Measurements from ENCODE around the gene RDH12. TPM values are rescaled to one million over a fixed set of nuclear protein-coding genes. Genes with fewer than 3 reads are reported as not detected.
"Not testable (repeated sequence)": the region's sequence is repeated elsewhere in the genome, so short reads cannot be mapped to it uniquely, and the experiment has no call there.

Gene RDH12
- polyA plus RNA-seq, 1 donor: 0.71 TPM

DNA sequence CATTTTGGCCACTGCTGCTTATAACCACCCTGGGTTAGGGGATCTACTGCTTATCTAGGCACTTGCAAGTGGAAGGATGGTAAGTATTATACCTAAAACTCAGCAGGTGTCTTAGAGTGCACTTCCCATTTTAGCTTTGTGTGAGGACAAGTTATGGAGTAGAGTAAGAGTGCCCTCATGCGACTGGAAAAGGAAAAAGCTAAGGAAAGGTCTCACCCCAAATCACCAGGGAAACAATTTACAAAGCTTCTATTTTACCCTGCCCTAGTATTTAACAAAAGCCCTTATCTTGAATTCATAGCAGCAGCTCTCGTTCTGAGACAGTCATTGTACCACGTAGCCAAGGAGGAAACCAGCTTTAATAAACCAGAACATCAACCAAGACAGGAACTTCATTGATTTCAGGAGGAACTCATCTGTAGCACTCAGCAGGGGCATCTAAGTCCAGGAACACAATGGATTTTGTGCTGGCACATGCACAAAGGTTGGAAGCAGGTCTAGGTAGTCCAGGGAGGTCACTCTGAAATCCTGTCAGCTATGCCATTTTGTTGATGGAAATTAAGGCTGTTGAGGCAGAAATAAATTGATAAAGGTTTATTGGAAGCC lies 2.9 kb downstream of the RDH12 start:
- DNase-seq: peak; percentile 60

DNA sequence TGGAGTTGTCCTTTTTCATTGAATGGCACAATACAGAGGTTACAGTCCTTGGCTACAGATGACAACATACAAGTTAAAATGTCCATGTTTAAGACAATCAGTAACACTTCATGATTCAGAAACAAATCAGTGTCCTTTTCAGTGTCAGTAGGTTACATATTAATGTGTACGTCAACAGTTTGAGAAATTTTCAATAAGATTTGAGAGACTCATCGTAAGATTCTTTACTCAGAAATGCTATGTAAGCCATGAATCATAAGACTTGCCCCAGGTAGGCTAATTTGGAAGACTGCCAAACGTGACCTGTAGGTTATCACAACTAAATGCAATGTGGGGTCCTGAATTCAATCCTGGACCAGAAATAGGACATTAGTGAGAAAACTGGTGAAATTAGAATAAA lies 3.5 kb downstream of the RDH12 start:
- no peak for DNase-seq

DNA sequence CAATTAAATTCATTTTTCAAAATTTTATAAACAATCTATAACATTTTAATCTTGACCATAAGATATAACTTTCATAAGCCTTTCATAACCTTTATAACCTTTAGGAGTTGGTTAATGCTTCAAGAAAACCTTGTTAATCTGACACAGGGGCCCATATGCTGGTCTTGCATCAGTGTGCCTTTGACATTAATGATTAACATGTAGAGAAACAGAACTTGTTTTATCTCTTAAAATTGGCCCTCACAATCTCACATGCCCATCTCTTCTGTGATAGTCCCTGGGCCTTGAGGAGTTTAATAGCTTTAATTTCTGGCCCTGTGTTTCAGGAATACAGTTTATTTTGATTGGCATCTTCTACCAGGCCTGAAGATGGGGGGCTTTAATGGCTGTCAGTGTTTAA lies 7.7 kb downstream of the RDH12 start:
- DNase-seq: not testable (repeated sequence)

DNA sequence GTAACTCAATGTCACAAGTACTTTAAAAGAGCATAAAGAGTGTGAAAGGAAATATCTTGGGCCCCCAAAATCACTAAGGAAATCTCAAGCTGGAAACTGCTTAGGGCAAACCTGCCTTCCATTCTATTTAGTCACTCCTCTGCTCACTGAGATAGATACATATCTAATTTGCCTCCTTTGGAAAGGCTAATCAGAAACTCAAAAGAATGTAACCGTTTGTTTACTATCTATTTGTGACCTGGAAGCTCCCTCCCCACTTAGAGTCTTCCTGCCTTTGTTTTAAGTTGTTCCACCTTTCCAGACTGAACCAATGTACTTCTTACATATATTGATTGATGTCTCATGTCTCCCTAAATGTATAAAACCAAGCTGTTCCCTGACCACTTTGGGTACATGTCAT lies 8.1 kb downstream of the RDH12 start:
- DNase-seq: not testable (repeated sequence)

DNA sequence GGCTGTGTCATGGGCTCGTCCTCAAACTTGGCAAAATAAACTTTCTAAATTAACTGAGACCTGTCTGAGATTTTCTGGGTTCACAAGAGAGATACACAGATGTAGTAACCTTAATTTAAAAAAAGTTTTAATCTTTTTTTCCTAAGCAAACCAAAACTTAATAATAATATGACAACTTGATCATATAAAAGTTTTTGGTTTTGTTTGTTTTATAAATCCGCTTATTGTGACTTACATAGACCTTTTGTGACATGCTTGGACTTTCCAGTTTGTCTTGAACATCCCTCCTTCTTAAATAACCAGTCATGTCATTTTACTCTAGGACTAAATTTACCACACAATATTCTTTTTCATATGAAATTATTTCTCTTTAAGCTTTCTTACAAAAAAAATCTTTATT lies 8.5 kb downstream of the RDH12 start:
- no peak for DNase-seq

DNA sequence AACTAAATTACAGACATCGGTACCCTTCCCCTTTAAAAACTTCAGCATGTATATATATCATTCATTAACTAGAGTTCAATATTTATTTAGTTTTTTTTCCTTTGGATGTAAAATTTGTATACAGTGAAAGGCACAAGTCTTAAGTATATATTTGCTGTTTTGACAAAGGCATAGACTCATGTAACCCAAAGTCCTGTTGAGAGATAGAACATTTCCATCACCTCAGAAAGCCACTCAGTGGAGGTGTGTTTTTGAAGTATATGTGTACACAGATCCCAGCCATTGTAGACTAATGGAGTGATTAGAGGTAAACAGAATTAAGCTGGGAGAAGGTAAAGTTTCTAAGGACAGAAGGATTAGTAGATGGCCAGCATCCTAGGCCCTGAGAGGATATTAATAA lies 15.4 kb downstream of the RDH12 start:
- no peak for DNase-seq

DNA sequence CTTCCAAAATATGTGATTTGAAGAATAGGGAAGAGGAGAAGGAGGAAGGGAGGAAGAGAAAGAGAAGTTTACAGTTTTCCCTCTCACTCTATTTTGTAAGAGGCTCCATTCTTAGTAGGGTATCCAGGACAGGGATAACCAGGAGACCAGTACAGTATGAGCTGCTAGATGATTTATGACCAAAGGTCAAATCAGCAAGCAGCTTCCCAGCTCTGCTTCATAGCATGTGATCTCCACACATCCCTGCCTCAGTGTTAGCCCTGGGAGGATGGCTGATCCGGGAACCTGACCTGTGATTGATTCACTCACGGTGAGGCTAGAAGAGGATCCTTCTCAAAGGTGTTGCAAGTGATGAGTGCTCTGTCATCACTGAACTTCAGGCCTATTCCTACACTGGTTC lies 16.6 kb downstream of the RDH12 start:
- no peak for DNase-seq

DNA sequence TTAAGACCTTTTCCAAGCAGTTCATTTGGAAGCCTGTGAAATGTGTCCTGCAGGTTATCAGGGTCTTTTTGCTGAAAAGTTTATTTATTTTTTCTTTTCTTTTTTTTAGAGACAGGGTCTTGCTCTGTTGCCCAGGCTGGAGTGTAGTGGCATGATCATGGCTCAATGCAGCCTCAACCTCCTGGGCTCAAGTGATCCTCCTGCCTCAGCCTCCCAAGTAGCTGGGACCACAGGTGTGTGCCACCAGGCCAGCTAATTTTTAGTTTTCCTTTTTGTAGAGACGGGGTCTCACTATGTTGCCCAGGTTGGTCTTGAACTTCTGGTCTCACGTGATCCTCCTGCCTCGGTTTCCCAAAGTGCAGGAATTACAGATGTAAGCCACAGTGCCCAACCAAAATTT lies 17.7 kb downstream of the RDH12 start:
- DNase-seq: not testable (repeated sequence)

DNA sequence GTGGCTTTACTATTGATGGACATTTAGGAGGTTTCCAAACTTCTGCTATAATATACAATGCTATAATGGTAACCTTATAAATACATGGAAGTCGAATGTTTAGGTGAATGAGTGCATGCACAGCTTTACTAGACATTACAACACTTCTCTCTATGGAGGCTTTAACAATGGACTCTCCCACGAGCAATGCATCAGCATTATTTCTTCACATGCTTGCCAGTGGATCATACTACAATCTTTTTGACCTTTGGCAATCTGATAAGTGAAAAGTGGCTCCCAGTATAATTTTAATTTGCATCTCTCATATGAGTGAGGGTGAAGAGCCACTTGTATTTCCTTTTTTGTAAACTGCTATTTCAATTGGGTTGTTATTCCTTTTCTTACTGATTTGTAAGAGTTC lies 18.2 kb downstream of the RDH12 start:
- DNase-seq: no peak

DNA sequence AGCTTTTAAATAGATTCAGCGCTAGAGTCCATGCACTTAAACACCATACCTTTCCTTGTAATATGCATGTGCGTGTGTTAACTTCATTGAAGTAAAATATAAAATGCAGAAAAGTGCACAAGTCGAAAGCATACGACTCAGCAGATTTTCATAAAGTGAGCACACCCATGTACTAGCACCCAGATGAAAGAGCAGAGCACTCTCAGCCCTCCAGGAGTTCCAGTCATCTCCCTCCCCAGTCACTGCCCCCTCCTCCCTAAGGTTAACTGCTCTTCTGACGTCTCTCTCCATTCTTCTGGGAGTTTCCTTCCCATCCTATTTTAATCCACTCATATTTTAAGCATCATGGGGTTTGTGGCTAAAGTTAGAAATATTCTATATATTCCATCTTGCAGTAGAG lies 20.2 kb downstream of the RDH12 start:
- no peak for DNase-seq

DNA sequence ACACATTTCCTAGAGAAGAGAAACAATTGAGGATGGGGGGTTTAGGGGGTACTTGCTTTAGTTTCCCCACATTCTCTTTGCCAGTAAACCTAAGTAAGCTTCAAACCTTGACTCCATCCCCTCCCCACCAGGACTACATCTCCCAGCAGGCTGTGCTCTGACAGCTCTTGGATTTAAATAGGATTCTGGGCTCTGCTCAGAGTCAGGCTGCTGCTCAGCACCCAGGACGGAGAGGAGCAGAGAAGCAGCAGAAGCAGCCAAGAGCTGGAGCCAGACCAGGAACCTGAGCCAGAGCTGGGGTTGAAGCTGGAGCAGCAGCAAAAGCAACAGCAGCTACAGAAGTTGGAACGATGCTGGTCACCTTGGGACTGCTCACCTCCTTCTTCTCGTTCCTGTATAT lies 20.6 kb downstream of the RDH12 start:
- DNase-seq: no peak

DNA sequence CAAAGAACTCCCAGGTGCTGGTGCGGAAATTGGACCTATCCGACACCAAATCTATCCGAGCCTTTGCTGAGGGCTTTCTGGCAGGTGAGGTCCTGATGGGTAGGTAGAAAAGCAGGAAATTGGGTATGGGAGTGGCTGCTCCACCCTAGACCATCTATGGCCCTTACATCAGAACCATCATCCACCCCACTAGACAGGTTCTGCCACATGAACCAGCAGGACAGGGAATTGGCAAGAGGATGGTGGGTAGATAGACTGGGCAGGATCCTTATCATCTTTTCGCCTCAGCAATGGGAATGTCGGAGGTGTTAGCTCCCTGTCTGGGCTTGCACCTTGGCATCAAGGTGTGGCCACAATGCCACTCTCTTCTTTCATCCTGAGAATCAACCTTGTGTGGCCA lies 23.5 kb downstream of the RDH12 start:
- no peak for DNase-seq

DNA sequence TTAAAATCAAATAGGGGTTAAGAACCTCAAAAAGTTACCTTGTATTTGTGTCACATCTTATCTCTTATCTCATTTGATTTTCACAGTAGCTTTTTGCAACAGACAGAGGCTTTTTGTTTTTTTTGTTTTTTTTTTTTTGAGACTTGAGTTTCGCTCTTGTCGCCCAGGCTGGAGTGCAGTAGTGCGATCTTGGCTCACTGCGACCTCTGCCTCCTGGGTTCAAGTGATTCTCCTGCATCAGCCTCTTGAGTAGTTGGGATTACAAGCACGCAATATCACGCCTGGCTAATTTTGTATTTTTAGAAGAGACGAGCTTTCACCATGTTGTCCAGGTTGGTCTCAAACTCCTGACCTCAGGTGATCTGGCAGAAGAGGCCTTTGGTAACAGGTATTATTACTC lies 25.7 kb downstream of the RDH12 start:
- DNase-seq: no peak

DNA sequence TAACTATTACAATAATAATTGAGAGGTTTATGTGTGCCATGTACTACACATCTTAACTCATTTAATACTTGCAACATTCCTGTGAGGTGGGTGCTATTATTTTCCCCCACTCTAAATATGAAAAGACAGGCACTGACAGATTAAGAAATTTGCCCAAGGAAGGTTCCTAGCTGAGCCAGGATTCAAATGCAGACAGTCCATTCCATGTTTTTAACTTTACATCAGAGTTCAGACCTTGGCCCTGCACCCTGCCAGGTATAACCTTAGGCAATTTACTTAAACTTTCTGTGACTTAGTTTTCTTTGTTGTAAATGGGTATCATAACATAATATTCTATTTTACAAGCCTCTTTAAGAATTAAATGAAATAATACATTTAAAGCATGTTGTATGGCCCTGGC lies 26.6 kb downstream of the RDH12 start:
- DNase-seq: no peak

DNA sequence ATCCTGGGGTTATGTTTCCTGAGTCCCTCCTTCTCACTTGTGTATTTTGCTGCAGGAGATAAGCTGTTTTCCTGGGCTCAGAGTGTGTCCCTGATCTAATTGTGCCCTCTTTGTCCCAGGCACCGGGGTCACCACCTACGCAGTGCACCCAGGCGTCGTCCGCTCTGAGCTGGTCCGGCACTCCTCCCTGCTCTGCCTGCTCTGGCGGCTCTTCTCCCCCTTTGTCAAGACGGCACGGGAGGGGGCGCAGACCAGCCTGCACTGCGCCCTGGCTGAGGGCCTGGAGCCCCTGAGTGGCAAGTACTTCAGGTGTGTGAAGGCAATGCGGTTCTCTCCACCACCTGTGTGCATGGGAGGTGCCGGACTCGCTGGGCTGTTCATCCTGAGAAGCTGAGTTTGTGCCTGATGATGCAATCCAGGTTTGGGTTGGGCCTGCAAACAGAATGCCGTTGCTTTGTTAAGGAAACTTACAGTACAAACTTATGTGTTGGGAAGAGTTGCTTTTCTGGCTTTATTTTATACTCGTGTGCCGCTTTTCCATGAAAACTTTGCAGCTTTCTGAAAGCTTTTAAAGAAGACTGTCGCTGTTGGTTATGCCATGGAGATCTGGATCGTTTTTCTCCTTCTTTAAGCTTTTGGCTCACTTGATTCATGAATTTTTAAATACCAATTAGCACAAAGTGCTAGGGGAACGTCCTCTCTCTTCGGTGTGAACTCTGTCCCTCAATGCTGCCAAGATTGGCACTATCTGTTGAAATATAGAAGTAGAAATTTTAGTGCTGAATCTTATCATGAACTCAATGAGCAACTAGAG lies 27.6 kb downstream of the RDH12 start:
- no peak for DNase-seq

DNA sequence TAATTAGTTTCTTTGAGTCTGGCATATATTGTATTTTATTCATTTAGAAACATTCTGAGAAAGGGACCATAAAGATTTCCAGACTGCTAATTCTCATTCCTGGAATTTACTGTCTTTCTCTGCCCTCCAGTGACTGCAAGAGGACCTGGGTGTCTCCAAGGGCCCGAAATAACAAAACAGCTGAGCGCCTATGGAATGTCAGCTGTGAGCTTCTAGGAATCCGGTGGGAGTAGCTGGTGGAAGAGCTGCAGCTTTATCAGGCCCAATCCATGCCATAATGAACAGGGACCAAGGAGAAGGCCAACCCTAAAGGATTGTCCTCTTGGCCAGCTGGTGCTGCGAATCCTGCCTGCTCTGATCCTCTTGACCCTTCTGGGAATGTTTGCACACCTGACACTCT lies 31.9 kb downstream of the RDH12 start:
- DNase-seq: peak; percentile 25

DNA sequence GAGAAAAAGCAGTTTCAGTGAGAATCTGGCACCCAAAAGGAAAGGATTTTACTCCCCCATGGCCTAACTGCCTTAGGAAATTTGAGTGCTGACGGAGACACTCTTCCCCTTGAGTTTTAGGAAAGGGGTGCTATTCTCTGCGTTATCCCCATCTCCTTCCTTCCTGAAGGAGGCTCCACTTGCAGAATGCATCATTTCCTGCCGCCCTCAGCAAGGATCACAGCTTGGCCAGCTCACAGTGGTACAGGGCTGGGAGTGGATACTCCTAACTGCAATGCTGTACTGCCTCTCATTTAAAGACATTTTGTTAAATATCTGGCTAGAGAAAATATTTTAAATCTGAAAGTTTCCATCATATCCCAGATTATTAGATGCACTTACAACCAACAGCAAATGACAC lies 33.0 kb downstream of the RDH12 start:
- no peak for DNase-seq

DNA sequence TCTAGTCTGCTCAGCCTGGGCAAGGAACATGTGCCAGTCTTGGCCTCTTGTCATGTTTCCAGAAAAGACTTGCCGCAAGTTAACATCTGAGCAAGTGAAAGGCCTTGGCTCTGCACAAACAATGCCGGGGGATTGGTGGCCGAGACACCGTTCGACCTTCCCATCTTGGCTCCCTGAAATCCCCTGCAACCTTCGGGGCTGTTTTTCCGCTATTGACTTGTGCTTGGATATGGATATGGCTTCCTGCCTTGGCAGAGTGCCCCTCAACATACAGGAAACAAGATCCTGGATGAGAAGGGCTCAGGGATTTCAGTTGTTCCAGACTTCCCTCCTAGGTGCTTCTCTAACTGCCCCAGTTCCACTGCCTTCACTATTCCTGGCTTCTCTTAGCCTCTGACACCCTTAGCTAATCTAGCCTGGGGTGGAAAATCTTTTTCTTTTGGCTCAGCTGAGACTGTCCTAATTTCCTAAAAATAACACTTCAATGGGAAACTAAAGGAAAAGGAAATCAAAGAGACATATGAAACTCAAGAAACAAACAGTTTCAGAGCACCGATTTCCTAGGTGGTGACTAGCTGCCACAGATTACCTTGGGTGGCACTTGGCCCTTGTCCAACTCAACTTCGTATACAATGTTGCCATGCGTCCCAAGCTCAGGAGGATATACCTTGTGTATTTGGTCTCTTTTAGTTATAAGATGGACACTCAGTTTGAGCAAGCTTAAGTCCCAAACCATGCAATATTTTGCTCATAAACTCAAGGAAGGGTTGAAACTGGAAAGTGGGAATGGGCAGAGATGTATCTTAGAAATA lies 33.9 kb downstream of the RDH12 start:
- no peak for DNase-seq

DNA sequence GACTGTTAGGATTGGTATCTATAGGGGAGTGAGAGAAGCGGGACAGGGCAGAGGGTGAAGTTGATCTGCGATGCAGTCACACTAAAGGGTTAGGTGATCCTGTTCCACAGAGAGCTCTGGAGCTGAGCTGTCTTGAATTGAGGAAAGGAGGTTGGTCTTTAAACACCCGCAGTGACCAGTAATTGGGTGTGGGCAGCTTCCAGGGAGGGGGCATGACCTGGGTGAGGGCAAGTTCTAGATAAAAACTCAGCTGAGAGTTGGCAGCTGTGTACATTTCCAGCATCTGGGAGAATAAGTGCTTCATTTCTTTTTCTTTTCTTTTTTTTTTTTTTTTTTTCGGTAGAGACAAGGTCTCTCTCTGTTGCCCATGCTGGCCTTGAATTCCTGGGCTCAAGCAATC lies 35.1 kb downstream of the RDH12 start:
- DNase-seq: no peak

DNA sequence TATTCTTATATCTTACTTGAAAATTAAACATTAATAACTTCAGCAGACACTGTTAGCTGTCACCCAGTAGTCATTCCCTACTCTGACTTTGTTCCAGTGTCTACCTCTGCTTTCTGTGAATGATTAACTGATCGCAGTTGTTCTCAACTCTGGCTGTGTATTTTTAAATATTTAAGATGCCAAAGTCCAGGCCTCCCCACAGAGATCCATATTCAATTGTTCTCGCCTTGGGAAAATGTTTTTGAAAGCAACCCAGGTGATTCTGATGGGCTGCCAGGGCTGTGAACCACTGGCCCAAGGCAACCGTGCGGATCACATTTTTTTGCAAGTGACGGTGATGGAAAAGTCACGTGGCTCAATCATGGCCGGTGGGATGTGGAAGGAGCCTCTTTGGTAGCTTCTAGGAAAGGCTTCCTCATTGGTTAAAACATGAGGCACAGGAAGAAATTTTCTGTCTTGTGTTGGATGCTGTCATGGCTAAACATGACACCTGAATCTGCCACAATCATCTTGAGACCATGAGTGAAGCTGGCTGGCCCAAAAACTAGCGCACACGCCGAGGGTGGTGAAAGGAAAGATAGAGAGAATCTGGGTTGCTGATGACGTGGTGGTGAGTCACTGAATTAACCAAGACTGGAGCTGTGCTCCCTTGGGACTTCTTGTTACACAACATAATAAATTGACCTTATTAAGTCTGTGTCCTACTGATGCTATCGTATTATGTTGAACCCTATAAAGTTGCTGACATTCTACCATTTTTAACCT lies 37.2 kb downstream of the RDH12 start:
- no peak for DNase-seq

DNA sequence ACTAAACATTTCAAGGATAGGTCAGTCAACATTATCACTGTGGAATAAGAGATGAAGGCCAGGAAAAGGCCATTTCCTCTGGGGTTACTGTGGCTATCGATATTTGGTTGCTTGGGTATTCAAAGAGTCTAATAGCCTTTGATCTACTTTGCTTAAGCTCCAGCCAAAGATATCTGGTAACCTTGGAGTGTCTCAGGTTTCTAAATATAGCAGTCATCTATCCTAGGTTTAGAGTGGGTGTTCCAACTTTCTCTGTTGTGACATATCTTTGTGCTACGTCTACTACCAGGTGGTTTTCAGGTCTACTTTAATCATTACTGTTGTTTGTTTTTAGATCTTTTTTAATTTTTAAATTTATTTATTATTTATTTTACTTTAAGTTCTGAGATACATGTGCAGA lies 42.4 kb downstream of the RDH12 start:
- DNase-seq: no peak

DNA sequence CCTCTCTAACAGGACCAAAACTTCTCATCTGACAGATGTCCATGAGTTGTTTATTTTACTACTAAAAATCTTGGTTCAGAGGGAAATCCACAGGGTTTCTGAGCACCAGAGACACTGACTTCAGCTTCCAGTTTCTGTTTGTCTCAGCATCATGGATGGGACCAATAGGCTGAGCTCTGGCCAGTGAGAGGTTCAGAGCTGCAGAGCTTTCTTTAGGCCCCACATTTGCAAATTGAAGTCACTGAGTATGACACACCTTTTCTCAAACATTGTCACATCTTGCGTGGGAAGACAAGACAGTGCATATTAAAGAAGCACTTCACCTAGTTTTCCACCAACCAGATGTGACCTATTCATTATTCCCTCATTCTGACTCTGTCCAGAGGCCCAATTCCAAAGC lies 45.2 kb downstream of the RDH12 start:
- DNase-seq: no peak

DNA sequence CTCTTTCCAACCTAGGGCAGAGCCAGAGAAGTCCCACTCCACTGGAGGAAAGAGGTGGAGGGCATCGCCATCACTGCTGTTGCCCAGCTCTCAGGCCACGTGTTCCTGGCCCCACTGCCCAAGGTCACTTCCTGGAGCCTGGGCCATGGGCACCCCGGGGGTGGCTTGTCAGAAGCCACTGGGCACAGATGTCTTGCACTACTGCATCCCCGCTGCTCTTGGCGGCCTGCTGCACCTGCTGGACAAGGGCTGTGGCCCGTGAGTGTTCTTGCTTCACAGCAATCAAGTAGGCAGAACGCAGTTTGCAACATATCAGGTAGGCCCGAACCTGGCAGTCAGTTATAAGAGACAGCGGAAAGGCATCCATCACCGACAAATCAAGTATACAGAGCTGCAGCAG lies 46.6 kb downstream of the RDH12 start:
- no peak for DNase-seq
